Dendritic cell treated with granulocyte-macrophage colony-stimulating factor and Interleukin-4, amounts not matched to agents 40 ng/mL and 50 ng/mL, for 4 days (primary cell): Measurements from ENCODE around the gene NLRP8.
"Not testable (repeated sequence)": the region's sequence is repeated elsewhere in the genome, so short reads cannot be mapped to it uniquely, and the experiment has no call there.

Source experiments
- H3K27ac Mint-ChIP-seq: one replicate; pipeline ENCODE4 v1.8.0; 2022; ENCODE audit warnings: mild to moderate bottlenecking, mixed read lengths
- H3K27me3 Mint-ChIP-seq: one replicate; pipeline ENCODE4 v1.8.0; 2022; ENCODE audit warnings: mild to moderate bottlenecking, mixed read lengths
- H3K36me3 Mint-ChIP-seq: one replicate; pipeline ENCODE4 v1.8.0; 2022; ENCODE audit warnings: low read depth, mixed read lengths
- H3K4me1 Mint-ChIP-seq: one replicate; pipeline ENCODE4 v1.8.0; 2022; ENCODE audit warnings: low read depth, mixed read lengths
- H3K4me3 Mint-ChIP-seq: one replicate; pipeline ENCODE4 v1.8.0; 2022; ENCODE audit warnings: mild to moderate bottlenecking, moderate library complexity, mixed read lengths
- H3K9me3 Mint-ChIP-seq: one replicate; pipeline ENCODE4 v1.8.0; 2022; ENCODE audit warnings: mixed read lengths
- intact Hi-C: fragments of 100-400 bp; cut with micrococcal nuclease; formaldehyde crosslinking; loops from one replicate; pipeline ENCODE4 v1.15.0; 2022

Gene NLRP8

GRCh38 chr19:55947532-55947931, at the start of gene NLRP8:
Gene NLRP8, plus strand, starts transcription at chr19:55947832.
- H3K27me3 Mint-ChIP-seq, result no peaks in the 10 kb centered on the region
- intact Hi-C loops, result no loop called here
- no peaks in the 10 kb centered on the region for H3K36me3 Mint-ChIP-seq
- H3K4me1 Mint-ChIP-seq, result no peaks in the 10 kb centered on the region
- no peak within 1 kb of the TSS for H3K4me3 Mint-ChIP-seq
- peaks cover 69% of the 10 kb centered on the region for H3K9me3 Mint-ChIP-seq
- H3K27ac Mint-ChIP-seq, result no peak within 1 kb of the TSS

DNA sequence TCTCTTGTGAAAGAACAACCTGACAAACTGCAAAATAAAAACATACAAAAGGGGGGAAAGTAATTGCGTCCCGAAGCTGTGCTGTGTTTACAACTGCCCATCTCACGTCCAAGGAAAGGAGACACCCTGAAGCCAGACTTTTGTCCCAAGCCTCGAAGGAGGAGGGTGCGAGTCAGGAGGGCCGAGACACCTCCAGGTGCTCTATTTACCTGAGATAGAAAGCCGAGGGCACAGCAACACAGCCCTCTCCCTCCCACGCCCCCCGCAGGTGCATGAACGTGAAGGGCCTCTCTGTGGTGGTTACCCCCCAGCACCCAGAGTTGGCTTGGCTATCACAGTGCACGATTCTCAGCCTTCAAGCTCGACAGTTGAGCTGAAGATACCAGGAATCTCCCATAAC, 48.7 kb upstream of the NLRP8 start:
- Mint-ChIP-seq H3K4me1 (no peaks in the 10 kb centered on the region), H3K4me3 (no peak overlapping the region), H3K27me3 (no peaks in the 10 kb centered on the region), H3K27ac (no peak overlapping the region), H3K9me3 (peaks cover 65% of the 10 kb centered on the region), H3K36me3 (no peaks in the 10 kb centered on the region)
- intact Hi-C loops, result no loop called here

DNA sequence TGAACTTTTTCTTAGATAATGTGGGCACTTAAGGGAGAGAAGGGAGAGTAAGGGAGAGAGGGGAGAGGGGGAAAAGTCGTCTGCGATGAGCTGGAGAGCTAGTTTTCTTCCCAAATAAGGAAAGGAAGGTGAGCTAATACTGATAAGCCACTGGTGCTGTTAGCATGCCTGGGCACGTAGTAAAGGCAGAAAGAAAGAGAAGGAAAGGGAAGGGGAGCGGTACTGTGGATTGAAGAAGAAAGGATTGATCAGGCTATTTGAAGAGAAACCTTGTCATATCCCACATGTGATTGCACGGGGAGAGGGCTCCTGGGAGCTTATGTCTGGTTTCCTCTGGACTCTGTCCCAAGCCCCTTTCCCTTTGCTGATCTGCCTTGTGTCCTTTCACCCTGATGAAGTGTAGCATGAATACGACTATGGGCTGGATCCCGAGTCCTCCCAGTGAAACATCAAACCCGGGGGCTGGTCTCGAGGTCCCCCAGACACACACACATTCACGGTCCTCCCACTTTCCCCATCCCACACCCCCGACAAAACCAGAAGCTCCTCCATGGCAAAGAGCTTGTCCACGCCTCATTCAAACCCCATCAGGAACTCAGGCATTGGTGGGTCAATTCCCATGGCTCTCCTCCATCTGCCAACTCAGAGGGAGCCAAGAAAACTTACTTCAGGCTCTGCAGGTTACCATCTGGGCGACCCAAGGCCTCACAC, 46.1 kb upstream of the NLRP8 start:
- Mint-ChIP-seq H3K27me3 (no peaks in the 10 kb centered on the region), H3K4me1 (no peaks in the 10 kb centered on the region), H3K4me3 (no peak overlapping the region), H3K9me3 (peaks cover 72% of the 10 kb centered on the region), H3K36me3 (no peaks in the 10 kb centered on the region), H3K27ac (no peak overlapping the region)
- intact Hi-C loops, result no loop called here

DNA sequence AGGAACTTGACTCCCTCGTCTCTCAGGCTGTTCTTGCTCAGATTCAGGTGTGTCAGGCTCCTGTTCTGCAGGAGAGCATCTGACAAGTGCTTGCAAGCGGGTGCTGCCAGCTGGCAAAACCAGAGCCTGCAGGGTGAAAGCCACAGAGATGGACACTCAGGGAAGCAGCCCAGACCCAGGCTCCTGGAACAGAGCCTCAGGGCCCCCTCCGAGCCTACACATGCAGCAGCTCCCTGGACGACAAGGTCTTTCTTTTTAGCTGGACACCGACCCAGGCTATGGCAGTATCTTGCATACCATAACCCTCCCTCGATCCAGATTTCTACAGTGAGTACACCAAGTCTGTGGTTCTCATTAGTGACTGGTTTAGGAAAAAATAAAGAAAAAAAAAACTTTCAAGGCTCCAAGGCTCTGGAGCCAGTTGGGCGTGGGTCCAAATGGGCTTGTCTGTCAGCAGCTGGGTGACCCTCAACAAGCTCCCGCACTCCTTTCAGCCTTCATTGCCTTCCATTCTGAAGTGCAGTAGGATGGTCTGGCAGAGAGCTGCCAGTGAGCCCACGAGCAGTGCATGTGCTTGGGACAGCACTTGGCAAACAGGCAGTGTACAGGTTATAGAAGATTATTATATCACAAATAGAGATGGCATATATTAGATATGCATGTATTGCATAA, 45.4 kb upstream of the NLRP8 start:
- intact Hi-C loops, result no loop called here
- Mint-ChIP-seq H3K9me3 (peaks cover 70% of the 10 kb centered on the region), H3K27ac (no peak overlapping the region), H3K4me3 (no peak overlapping the region), H3K27me3 (no peaks in the 10 kb centered on the region), H3K36me3 (no peaks in the 10 kb centered on the region), H3K4me1 (no peaks in the 10 kb centered on the region)

DNA sequence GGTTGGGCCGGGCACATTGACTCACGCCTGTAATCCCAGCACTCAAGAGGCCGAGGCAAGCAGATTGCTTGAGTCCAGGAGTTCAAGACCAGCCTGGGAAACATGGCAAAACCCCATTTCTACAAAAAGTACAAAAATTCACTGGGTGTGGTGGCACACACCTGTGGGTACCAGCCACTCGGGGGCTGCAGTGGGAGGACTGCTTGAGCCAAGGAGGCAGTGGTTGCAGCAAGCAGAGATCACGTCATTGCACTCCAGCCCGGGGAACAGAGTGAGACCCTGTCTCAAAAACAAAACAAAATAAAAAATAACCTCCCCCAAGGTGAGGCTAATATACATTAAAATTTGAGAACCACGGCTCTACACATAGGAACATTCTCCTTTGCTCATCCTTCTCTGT, 40.3 kb upstream of the NLRP8 start:
- intact Hi-C loops, result no loop called here
- Mint-ChIP-seq H3K4me3 (no peak overlapping the region), H3K27me3 (no peaks in the 10 kb centered on the region), H3K9me3 (peaks cover 87% of the 10 kb centered on the region), H3K27ac (no peak overlapping the region), H3K36me3 (no peaks in the 10 kb centered on the region), H3K4me1 (no peaks in the 10 kb centered on the region)

DNA sequence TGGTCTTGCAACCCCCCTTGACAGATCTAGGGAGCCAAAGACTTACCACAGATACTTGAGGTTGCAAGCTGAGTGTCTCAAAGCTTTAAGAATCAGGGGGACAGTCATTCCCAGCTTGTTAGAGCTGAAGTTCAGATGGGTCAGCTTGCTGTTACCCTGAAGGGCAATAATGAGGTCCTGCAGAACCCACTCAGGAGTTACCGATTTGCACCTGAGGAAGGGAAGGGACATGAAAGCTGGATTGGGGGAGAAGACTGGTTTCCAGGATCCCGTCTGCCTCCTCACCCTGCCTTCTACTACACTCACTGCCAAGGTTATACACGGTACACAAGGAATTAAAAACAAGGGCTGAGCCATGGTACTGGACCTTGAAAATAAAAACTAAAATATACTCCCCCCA, 39.9 kb upstream of the NLRP8 start:
- Mint-ChIP-seq H3K9me3 (peaks cover 92% of the 10 kb centered on the region), H3K27me3 (no peaks in the 10 kb centered on the region), H3K4me1 (no peaks in the 10 kb centered on the region), H3K4me3 (no peak overlapping the region), H3K27ac (no peak overlapping the region), H3K36me3 (no peaks in the 10 kb centered on the region)
- intact Hi-C loops, result no loop called here

DNA sequence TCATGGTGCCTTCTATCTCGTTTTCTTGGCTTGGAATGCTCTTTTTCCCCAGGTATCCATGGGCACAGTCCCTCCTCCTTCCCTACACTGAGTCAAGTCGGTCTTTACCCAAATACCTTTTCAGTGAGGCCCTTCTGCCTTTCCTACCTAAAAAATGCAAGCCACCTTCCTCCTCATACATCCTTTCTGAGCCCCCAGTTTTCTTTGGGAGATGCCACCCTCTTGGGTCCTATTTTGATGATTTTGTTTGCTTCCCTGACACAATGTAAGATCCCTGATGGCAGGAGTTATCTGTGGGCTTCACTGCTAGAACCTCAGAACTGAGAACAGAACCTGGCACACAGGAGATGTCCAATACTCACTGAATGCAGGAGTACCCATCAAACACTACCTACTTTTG, 37.8 kb upstream of the NLRP8 start:
- Mint-ChIP-seq H3K4me1 (no peaks in the 10 kb centered on the region), H3K4me3 (no peak overlapping the region), H3K27ac (no peak overlapping the region), H3K27me3 (no peaks in the 10 kb centered on the region), H3K36me3 (no peaks in the 10 kb centered on the region), H3K9me3 (peaks cover 94% of the 10 kb centered on the region)
- intact Hi-C loops, result no loop called here

DNA sequence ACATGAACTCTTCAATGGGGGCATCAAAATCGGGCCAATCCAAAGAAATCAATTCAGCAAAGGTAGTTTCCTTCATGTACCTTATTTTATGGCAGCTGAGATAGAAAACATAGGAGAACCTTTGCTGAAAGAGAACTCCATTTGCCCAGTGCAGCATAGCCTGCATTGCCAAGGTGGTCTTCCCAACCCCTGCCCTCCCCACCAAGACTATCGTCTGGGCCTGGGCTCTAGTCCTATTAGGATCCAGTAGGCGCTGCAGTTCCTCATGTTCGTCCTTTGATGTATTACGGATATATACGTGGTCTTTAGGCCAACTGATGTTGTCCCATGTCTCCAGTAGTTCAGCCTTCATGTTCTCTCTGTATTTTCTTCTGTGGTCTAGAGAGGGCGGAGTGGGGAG, 34.7 kb upstream of the NLRP8 start:
- Mint-ChIP-seq H3K27me3 (no peaks in the 10 kb centered on the region), H3K4me3 (no peak overlapping the region)

GRCh38 chr19:55913643-55914268, 33.9 kb upstream of the NLRP8 start:
- Mint-ChIP-seq H3K4me1 (no peaks in the 10 kb centered on the region), H3K4me3 (no peak overlapping the region), H3K27ac (no peak overlapping the region), H3K9me3 (peaks cover 97% of the 10 kb centered on the region), H3K27me3 (no peaks in the 10 kb centered on the region), H3K36me3 (no peaks in the 10 kb centered on the region)
- intact Hi-C loops, result no loop called here

More for the DNA sequence above, 34.7 kb upstream of the NLRP8 start:
- no peaks in the 10 kb centered on the region for H3K36me3 Mint-ChIP-seq
- H3K4me1 Mint-ChIP-seq, result no peaks in the 10 kb centered on the region
- intact Hi-C loops, result no loop called here
- no peak overlapping the region for H3K27ac Mint-ChIP-seq
- peaks cover 97% of the 10 kb centered on the region for H3K9me3 Mint-ChIP-seq

- Mint-ChIP-seq H3K4me1 (no peaks in the 10 kb centered on the region), H3K9me3 (peaks cover 94% of the 10 kb centered on the region), H3K27ac (no peak overlapping the region), H3K36me3 (no peaks in the 10 kb centered on the region), H3K27me3 (no peaks in the 10 kb centered on the region), H3K4me3 (no peak overlapping the region)
- intact Hi-C loops, result no loop called here
Measured at GRCh38 chr19:55923556-55923955, 24.1 kb upstream of the NLRP8 start.

- Mint-ChIP-seq H3K27me3 (no peaks in the 10 kb centered on the region), H3K9me3 (peaks cover 91% of the 10 kb centered on the region), H3K4me3 (no peak overlapping the region), H3K36me3 (no peaks in the 10 kb centered on the region), H3K4me1 (no peaks in the 10 kb centered on the region), H3K27ac (no peak overlapping the region)
- intact Hi-C loops, result no loop called here
Measured at GRCh38 chr19:55927991-55928390, 19.6 kb upstream of the NLRP8 start.

GRCh38 chr19:55929258-55929657, 18.4 kb upstream of the NLRP8 start:
- H3K27ac Mint-ChIP-seq, H3K27me3 Mint-ChIP-seq, intact Hi-C loops, H3K4me3 Mint-ChIP-seq, H3K36me3 Mint-ChIP-seq, H3K4me1 Mint-ChIP-seq: not testable (repeated sequence)
- H3K9me3 Mint-ChIP-seq, result peaks cover 92% of the 10 kb centered on the region

- Mint-ChIP-seq H3K4me1 (no peaks in the 10 kb centered on the region), H3K36me3 (no peaks in the 10 kb centered on the region), H3K27ac (no peak overlapping the region), H3K9me3 (peaks cover 89% of the 10 kb centered on the region), H3K27me3 (no peaks in the 10 kb centered on the region), H3K4me3 (no peak overlapping the region)
- intact Hi-C loops, result no loop called here
Measured at GRCh38 chr19:55930996-55931515, 16.6 kb upstream of the NLRP8 start.

DNA sequence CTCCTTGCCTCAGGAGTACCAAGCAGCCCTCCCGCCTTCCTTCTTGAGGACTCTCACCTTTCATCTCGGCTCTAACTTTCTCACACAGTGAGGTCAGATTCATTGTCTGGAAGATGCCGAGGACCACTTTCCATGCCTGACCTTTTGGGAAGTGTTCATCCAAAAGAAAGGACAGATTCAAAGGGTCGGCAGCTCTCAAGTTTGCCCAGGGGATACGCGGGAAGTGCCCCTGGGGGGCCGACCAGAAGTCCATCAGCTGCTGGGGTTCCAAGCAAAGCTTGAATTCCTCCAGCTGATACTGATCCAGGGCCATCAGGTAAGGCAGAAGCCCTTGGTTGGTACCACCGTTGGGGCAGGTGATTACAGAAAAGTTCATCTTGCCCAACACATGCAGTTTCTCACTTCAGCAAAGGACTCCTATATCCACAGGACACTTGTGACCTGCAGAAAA, 15.7 kb upstream of the NLRP8 start, which contains the start of gene NLRP13:
TSS of gene NLRP13 (minus strand) at position 401 of the 451 bp plus-strand sequence. CDS start at position 376, 25 bp downstream.
- no peak within 1 kb of the TSS for H3K4me3 Mint-ChIP-seq
- H3K27ac Mint-ChIP-seq, result no peak within 1 kb of the TSS
- H3K4me1 Mint-ChIP-seq, result no peaks in the 10 kb centered on the region
- H3K27me3 Mint-ChIP-seq, result no peaks in the 10 kb centered on the region
- H3K36me3 Mint-ChIP-seq, result no peaks in the 10 kb centered on the region
- intact Hi-C loops, result no loop called here
- H3K9me3 Mint-ChIP-seq, result peaks cover 81% of the 10 kb centered on the region
